ENCODE measurements around the gene SEMG2. TPM values are rescaled to one million over a fixed set of nuclear protein-coding genes. Genes with fewer than 3 reads are reported as not detected.

The SEMG2 gene
- total and polyA plus RNA-seq, 2 of the 13 experiments (the other 11 are each of a cell fraction or from before 2014, with no cell fraction given): not detected

DNA sequence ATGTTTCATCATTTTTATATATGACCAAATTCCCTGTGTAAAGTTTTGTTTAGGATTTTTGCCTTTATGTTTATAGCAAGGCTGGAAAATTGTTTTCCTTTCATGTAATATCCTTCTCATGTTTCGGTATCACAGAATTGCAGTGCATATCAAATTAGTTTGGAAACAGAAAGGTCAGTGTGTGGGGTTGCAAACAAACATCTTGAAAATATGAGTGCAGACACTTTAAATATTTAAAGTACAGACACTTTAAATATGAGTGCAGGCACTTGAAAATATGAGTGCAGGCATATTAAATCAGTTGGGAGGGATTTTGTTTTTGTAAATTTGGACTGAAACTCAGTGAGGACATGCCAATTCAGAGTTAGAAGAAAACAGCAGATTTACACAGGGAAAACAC, 26.7 kb downstream of the SEMG2 start (continued):
- TF ChIP-seq, protein P1, sequence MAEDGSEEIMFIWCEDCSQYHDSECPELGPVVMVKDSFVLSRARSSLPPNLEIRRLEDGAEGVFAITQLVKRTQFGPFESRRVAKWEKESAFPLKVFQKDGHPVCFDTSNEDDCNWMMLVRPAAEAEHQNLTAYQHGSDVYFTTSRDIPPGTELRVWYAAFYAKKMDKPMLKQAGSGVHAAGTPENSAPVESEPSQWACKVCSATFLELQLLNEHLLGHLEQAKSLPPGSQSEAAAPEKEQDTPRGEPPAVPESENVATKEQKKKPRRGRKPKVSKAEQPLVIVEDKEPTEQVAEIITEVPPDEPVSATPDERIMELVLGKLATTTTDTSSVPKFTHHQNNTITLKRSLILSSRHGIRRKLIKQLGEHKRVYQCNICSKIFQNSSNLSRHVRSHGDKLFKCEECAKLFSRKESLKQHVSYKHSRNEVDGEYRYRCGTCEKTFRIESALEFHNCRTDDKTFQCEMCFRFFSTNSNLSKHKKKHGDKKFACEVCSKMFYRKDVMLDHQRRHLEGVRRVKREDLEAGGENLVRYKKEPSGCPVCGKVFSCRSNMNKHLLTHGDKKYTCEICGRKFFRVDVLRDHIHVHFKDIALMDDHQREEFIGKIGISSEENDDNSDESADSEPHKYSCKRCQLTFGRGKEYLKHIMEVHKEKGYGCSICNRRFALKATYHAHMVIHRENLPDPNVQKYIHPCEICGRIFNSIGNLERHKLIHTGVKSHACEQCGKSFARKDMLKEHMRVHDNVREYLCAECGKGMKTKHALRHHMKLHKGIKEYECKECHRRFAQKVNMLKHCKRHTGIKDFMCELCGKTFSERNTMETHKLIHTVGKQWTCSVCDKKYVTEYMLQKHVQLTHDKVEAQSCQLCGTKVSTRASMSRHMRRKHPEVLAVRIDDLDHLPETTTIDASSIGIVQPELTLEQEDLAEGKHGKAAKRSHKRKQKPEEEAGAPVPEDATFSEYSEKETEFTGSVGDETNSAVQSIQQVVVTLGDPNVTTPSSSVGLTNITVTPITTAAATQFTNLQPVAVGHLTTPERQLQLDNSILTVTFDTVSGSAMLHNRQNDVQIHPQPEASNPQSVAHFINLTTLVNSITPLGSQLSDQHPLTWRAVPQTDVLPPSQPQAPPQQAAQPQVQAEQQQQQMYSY (CRISPR knock-in tag; IDR thresholded peaks at IDR 0.05): no peak
- TF ChIP-seq RAD21 (CRISPR knock-in tag; IDR thresholded peaks at IDR 0.05) (no peak), FOXJ3 (CRISPR knock-in tag; IDR thresholded peaks at IDR 0.05; ENCODE audit: borderline replicate concordance) (no peak)
- TF ChIP-seq, protein P2, sequence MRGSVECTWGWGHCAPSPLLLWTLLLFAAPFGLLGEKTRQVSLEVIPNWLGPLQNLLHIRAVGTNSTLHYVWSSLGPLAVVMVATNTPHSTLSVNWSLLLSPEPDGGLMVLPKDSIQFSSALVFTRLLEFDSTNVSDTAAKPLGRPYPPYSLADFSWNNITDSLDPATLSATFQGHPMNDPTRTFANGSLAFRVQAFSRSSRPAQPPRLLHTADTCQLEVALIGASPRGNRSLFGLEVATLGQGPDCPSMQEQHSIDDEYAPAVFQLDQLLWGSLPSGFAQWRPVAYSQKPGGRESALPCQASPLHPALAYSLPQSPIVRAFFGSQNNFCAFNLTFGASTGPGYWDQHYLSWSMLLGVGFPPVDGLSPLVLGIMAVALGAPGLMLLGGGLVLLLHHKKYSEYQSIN (CRISPR knock-in tag; IDR thresholded peaks at IDR 0.05; ENCODE audit: borderline replicate concordance): no peak
- TF ChIP-seq, protein P3, sequence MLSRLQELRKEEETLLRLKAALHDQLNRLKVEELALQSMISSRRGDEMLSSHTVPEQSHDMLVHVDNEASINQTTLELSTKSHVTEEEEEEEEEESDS (CRISPR knock-in tag; IDR thresholded peaks at IDR 0.05; ENCODE audit: borderline replicate concordance): no peak

DNA sequence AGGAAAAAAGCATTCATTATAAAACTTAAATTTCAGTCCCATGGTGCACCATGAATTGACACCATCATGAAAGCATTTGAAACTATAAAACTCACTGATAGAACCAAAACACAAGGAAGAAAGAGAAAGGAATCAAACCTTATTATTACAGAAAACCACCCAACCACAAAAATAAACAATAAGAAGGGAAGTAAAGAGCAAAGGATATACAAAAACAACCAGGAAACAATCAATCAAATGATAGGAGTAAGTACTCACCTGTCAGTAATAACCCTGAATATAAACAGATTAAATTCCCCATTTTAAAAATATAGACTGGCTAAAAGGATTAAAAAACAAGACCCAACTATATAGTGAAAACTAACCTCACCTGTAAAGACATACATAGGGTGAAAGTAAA, 27.4 kb downstream of the SEMG2 start:
- no peak for DNase-seq (ENCODE audit: low spot score)
- Histone ChIP-seq H3K4me3 (replicated peaks in 1 of 3; ENCODE audit: insufficient read depth in 1 of 3, low read depth in 2 of 3, low read length in 3 of 3) (no peak overlapping the region), H3K79me2 (ENCODE audit: insufficient read depth, low read length) (no peaks in the 10 kb centered on the region), H3K27ac (ENCODE audit: extremely low read length, insufficient read depth, low read length) (no peak overlapping the region), H3K4me1 (ENCODE audit: insufficient read depth, low read length) (no peaks in the 10 kb centered on the region), H3K36me3 (replicated peaks in 1 of 2; ENCODE audit: control insufficient read depth in 1 of 2, insufficient read depth in 2 of 2, low read length in 2 of 2) (no peaks in the 10 kb centered on the region), H4K20me1 (ENCODE audit: insufficient read depth, low read length) (no peaks in the 10 kb centered on the region), H3K4me2 (ENCODE audit: low read depth, low read length) (no peak overlapping the region), H3K9me3 (ENCODE audit: low read length) (no peaks in the 10 kb centered on the region), H2AFZ (ENCODE audit: low read length) (no peak overlapping the region), H3K27me3 (ENCODE audit: control insufficient read depth in 1 of 2, insufficient read depth in 2 of 2, low read length in 2 of 2) (peaks cover 0 to 20% of the 10 kb centered on the region in 2 experiments; a peak in 2 of 5 replicates), H3K9ac (ENCODE audit: insufficient read depth, low read depth, low read length) (no peak overlapping the region)
- in situ Hi-C loops (cut with HindIII; ENCODE audit: extremely low pct_ligation_motif_present, low pct_unique_long_range_greater_than_20kb): no loop called here
- BruUV-seq (replicated peaks): no TSS peak
- FAIRE-seq: no peak
- ATAC-seq: no peak
- intact Hi-C loops (cut with micrococcal nuclease; ENCODE audit: unreplicated experiment): no loop called here
- CTCF ChIA-PET (ENCODE audit: low intra/inter-chr PET ratio, low total read pairs): no interaction called here
- POLR2A ChIA-PET: no interaction called here
- TF ChIP-seq ZNF263 (CRISPR knock-in tag; IDR thresholded peaks at IDR 0.05): no peak
- no peak for TF ChIP-seq ZNF558 (CRISPR knock-in tag; IDR thresholded peaks at IDR 0.05; ENCODE audit: borderline replicate concordance)
- TF ChIP-seq ZNF737 (CRISPR knock-in tag; IDR thresholded peaks at IDR 0.05; ENCODE audit: borderline replicate concordance): no peak
- TF ChIP-seq ZNF891 (CRISPR knock-in tag; IDR thresholded peaks at IDR 0.05): no peak
- TF ChIP-seq, protein P4, sequence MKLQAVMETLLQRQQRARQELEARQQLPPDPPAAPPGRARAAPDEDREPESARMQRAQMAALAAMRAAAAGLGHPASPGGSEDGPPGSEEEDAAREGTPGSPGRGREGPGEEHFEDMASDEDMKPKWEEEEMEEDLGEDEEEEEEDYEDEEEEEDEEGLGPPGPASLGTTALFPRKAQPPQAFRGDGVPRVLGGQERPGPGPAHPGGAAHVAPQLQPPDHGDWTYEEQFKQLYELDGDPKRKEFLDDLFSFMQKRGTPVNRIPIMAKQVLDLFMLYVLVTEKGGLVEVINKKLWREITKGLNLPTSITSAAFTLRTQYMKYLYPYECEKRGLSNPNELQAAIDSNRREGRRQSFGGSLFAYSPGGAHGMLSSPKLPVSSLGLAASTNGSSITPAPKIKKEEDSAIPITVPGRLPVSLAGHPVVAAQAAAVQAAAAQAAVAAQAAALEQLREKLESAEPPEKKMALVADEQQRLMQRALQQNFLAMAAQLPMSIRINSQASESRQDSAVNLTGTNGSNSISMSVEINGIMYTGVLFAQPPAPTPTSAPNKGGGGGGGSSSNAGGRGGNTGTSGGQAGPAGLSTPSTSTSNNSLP (IDR thresholded peaks at IDR 0.05; ENCODE audit: low read depth, low read length): no peak
- TF ChIP-seq ZNF350 (CRISPR knock-in tag; IDR thresholded peaks at IDR 0.05; ENCODE audit: borderline replicate concordance, low read depth): no peak
- TF ChIP-seq, protein P5, sequence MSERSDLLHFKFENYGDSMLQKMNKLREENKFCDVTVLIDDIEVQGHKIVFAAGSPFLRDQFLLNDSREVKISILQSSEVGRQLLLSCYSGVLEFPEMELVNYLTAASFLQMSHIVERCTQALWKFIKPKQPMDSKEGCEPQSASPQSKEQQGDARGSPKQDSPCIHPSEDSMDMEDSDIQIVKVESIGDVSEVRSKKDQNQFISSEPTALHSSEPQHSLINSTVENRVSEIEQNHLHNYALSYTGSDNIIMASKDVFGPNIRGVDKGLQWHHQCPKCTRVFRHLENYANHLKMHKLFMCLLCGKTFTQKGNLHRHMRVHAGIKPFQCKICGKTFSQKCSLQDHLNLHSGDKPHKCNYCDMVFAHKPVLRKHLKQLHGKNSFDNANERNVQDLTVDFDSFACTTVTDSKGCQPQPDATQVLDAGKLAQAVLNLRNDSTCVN (CRISPR knock-in tag; IDR thresholded peaks at IDR 0.05; ENCODE audit: borderline replicate concordance): no peak
- no peak for TF ChIP-seq DMAP1 (CRISPR knock-in tag; IDR thresholded peaks at IDR 0.05)
- TF ChIP-seq, protein P6, sequence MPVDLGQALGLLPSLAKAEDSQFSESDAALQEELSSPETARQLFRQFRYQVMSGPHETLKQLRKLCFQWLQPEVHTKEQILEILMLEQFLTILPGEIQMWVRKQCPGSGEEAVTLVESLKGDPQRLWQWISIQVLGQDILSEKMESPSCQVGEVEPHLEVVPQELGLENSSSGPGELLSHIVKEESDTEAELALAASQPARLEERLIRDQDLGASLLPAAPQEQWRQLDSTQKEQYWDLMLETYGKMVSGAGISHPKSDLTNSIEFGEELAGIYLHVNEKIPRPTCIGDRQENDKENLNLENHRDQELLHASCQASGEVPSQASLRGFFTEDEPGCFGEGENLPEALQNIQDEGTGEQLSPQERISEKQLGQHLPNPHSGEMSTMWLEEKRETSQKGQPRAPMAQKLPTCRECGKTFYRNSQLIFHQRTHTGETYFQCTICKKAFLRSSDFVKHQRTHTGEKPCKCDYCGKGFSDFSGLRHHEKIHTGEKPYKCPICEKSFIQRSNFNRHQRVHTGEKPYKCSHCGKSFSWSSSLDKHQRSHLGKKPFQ (CRISPR knock-in tag; IDR thresholded peaks at IDR 0.05; ENCODE audit: insufficient replicate concordance): no peak
